ENCODE measurements around the gene NUP160.
"Not testable (repeated sequence)": the region's sequence is repeated elsewhere in the genome, so short reads cannot be mapped to it uniquely, and the experiment has no call there.

Gene NUP160

GRCh38 chr11:47847892-47848699 lies at the start of gene NUP160:
NUP160 (minus strand) TSS chr11:47848350; CDS start chr11:47848318, 32 bp downstream.
- peak; percentile 37 for DNase-seq

DNA sequence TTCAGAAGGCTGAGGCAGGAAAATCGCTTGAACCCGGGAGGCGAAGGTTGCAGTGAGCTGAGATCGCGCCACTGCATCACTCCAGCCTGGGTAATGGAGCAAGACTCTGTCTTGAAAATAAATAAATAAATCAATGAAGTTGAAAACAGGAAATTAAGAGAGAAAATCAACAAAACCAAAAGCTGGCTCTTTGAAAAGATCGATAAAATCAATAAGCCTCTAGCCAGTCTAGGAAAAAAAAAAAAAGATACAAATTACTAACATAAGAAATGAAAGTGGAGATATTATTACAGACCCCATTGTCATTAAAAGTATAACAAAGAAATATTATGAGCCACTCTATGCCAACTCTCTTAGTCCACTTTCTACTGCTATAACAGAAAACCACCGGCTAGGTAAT lies 48.0 kb upstream of the NUP160 start:
- DNase-seq, result no peak

DNA sequence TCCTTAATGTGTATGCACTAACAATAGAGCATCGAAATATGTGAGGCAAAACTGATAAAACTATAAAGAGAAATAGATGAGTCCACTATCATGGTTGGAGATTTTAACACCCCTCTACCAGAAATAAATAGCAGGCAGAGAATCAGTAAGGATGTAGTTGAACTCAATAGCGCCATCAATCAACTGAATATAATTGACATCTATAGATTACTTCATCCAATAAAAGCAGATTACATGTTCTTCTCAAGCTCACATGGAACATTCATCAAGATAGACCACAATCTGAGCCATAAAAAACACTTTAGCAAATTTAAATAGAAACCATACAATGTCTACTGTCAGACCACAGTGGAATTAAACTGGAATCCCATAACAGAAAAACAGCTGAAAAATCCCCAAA lies 46.9 kb upstream of the NUP160 start:
- DNase-seq, result no peak

DNA sequence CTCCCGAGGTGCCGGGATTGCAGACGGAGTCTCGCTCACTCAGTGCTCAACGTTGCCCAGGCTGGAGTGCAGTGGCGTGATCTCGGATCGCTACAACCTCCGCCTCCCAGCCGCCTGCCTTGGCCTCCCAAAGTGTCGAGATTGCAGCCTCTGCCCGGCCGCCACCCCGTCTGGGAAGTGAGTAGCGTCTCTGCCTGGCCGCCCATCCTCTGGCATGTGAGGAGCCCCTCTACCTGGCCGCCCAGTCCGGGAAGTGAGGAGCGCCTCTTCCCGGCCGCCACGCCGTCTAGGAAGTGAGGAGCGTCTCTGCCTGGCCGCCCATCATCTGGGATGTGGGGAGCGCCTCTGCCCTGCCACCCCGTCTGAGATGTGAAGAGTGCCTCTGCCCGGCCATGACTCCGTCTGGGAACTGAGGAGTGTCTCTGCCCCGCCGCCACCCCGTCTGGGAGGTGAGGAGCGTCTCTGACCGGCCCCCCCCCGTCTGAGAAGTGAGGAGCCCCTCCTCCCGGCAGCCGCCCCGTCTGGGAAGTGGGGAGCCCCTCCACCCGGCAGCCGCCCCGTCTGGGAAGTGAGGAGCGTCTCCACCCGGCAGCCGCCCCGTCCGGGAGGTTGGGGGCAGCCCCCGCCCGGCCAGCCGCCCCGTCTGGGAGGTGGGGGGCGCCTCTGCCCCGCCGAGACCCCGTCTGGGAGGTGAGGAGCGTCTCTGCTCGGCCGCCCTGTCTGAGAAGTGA lies 44.6 kb upstream of the NUP160 start:
- DNase-seq, result not testable (repeated sequence)

- no peak for DNase-seq
These were observed 43.7 kb upstream of the NUP160 start for GRCh38 chr11:47891886-47892285.

DNA sequence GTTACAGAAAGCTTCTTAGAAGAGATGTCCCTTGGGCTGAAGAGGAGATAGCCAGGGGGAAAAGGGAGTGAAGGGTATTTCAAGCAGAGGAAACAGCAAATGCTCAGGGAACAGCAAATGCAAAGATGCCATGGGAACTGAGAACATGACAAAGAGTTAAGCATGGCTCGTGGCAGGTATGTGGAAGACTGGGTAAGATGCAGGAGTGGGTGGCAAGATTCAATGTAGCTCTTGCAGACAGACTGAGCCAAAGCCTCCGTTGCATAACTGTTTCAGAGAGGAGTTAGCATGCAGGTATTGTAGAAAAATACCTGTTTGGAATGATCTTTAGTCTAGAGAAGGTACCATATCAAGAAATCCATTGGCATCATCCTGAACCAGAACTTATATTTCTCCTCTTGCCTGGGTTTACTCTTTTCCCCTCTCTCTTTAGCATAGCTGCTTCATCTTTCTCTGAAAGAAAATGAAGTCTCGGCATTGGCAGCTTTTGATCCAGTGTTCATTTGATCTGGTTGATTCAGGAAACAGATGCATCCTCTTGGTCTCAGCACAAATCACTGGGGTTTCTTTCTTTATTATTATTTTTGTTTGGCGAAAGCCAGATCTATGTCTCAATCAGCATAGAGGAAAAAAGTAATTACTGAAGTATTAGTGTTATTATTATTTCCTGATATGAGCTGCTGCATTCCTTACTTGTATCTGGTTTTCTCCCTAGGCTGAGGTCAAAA lies 41.7 kb upstream of the NUP160 start:
- no peak for DNase-seq

GRCh38 chr11:47887910-47888569 lies 39.9 kb upstream of the NUP160 start:
- no peak for DNase-seq

- DNase-seq, result no peak
These were observed 37.9 kb upstream of the NUP160 start for GRCh38 chr11:47886096-47886495.

DNA sequence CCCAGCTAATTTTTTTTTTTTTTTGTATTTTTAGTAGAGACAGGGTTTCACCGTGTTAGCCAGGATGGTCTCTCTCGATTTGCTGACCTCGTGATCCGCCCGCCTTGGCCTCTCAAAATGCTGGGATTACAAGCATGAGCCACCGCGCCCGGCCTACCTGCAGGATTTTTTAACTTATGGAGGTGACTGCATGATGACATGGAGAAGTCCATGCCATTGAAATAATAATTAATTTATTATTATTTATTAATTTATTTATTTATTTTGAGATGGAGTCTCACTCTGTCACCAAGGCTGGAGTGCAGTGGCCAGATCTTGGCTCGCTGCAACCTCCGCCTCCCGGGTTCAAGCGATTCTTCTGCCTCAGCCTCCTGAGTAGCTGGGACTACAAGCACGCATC lies 34.3 kb upstream of the NUP160 start:
- not testable (repeated sequence) for DNase-seq

DNA sequence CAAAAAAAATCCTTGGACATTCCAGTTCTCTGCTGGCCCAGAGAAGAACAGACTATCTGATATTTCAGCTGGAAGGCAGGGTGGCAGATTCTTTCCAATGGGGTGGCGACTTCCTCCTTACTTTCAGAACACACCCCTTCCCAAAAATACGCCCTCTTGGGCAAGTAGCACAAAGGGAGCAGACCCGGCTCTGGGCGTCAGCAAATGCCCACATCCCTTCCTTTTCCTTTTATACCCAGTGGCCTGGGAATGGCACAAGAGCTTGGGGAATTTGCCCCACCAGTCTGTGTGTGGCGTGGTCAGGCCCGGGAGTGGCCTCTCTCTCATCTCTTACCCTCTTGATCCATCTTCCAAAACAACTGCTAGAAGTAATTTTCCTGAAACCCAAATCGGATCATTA lies 33.0 kb upstream of the NUP160 start:
- no peak for DNase-seq

GRCh38 chr11:47879259-47880158 lies 31.4 kb upstream of the NUP160 start:
- DNase-seq, result no peak

DNA sequence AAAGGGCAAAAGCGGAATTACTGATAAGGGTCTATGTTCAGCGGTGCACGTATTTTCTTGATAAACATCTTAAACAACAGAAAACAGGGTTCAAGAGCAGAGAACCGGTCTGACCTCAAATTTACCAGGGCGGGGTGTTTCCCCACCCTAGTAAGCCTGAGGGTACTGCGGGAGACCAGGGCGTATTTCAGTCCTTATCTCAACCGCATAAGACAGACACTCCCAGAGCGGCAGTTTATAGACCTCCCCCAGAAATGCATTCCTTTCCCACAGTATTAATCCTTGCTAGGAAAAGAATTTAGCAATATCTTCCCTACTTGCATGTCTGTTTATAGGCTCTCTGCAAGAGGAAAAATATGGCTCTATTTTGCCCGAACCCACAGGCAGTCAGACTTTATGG lies 27.7 kb upstream of the NUP160 start:
- DNase-seq, result not testable (repeated sequence)

DNA sequence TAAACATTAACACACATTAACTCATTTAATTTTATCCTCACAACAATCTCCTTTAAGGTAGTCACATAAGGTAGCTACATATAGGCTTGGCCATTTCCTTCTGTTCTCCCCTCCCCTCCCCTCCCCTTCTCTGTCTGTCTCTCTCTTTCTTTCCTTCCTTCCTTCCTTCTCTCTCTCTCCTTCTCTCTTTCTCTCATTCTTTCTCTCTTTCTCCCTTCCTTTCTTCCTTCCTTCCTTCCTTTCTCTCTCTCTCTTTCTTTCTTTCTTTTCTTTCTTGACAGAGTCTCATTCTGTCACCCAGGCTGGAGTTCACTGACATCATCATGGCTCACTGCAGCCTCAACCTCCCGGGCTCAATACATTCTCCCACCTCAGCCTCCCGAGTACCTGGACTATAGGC lies 22.3 kb upstream of the NUP160 start:
- DNase-seq, result no peak

DNA sequence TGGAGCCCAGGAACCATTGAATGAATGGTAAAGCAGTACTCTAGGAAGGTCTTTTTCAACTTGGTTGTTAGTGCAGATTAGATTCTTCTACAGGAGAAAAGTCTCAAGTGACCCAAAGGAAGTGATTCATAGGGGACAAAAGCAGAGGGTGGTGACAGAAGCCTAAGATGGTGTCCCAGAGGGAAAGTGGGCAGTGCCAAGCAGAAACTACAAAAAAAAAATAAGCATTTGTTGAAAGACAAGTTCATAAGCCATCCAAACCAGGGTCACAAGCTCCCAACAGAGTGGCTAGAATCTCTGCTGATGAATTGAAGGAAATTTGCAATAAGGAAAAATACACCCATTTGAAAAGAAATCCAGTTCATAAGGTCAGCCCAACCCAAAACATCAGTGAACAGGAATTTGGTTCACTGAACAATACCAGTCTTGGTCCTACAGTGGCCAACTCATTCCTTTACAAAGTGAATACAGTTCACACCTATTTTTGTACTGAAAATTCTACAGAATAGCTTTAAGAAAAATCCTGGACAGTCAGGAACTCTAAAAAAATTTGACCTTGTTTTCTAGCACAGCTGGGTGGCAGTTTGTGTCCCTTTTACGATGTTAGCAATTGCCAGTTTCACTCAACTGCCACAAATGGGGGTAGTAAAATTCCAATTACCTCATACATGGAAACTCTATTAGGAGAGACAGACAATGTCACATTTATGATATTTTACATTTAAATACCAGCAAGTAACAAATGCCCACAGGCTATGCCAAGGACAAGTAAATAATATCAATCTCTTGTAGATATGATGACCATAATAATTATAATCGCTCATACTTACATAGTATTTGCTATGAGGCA lies 21.6 kb upstream of the NUP160 start:
- no peak for DNase-seq

GRCh38 chr11:47867823-47868222 lies 19.7 kb upstream of the NUP160 start:
- DNase-seq, result no peak

DNA sequence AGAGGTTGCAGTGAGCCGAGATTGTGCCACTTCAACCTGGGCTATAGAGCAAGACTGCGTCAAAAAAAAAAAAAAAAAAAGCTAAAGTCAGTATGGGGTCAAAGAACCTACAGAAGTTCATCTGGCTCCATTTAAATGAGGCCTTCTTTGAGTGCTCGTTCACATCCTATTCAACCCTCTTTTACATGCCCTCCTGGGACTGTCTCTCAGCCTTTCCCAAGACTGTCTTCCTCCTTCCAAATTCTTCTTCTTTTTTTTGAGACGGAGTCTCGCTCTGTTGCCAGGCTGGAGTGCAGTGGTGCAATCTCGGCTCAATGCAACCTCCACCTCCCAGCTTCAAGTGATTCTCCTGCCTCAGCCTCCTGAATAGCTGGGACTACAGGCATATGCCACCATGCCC lies 18.7 kb upstream of the NUP160 start:
- not testable (repeated sequence) for DNase-seq

DNA sequence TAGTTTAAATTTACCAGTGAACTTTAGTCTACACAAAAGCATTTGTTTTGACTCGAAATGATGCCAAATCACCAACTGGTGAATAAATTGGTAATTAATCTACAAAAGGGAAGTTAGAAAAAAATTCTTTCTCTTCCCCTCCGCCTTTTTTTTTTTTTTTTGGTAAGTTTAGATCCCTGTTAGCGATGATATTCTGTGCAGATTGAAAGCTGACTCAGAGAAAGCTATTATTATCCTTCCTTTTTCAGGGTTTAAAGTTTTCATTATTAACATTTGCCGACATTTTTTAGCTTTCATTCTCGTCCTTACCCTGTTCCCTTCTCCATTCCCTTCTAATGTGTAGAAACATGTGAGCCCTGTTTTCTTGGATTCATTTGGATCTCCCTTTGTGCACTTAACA lies 16.8 kb upstream of the NUP160 start:
- no peak for DNase-seq

DNA sequence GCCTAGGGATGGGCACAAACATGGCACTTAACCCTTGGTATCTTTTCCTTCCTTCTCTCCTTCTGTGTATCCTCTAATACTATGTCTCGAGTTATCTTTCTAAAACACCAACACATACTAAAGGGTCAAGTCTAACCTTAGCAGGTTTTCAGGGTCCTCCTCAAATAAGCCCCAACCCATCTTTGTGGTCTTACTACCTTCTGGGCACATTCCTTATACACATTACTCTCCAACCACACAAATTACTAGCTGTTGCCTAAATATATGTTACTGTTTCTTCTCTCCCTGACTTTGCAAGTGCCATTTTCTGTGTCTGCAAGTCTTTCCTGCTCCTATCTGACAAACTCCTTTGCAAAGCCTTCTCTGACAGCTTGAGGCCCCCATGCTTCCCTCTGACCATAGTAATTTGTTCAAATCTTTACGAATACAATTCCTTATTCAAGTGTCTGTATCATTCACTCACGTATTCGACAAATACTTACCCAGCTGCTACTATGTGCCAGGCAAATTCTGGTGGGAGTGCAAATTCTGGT lies 15.8 kb upstream of the NUP160 start:
- no peak for DNase-seq

GRCh38 chr11:47863189-47863897 lies 15.2 kb upstream of the NUP160 start:
- no peak for DNase-seq

DNA sequence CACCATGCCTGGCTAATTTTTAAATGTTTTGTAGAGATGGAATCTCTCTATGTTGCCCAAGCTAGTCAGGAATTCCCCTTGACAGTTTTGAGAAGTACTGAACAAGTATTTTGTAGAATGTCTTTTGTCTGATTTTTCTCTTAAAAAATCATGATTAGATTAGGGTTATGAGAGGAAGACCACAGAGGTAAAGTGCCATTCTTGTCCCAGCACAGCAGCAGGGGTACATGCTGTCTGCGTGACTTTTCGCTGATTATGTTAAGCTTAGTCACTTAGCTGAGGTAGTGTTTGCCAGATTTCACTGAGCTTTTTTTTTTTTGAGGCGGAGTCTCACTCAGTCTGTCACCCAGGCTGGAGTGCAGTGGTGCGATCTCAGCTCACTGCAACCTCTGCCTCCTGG lies 13.6 kb upstream of the NUP160 start:
- no peak for DNase-seq

Data from GOT3 (cell line).